Hematopoietic multipotent progenitor cell treated with erythropoietin and hydrocortisone succinate and interleukin-3 and kit ligand, for 17 days (in vitro differentiated cells): ENCODE results near the gene WDR48.

ENCODE experiments used
- DNase-seq: peaks from one replicate; pipeline ENCODE4 v3.0.0-alpha.2; 2015; ENCODE audit warnings: low spot score

Gene WDR48

DNA sequence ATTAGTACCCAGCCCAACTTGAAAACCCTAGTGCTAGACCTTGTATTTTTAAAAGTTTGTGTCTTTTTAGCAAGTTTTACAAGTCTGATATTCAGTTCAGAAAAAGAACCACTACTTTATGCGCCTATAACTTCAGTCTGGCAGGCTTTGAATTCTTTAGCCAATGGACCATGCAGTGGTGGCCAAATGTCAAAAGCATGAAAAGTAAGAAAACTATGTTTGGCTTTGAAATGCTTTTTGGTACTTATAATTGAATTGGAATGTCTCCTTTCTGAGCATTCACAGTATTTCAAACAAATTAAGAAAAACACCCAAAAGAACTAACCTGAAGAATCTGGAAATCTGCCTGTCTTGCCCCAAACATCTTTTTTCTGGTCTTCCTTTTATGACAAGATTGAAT, 12.8 kb downstream of the WDR48 start:
- no peak for DNase-seq

DNA sequence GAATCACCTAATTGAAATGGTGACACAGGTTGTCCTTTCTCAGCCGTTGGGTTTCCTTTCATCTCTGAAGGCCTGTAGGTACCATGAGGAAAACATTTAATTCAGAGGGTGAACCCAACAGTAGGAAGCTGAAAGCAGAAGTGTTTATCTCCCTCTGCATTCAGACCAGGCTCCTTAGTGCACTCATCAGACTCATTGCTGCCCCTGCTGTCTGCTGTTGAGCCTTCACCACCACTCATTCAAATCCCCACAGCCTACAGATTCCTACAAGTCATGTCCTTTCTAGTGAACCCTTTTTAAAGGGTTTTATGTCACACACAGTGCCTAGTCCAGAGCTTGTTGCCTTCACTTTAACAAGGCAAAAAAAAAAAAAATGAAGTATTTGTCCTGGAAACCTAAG, 13.4 kb downstream of the WDR48 start:
- DNase-seq: peak; percentile 76

DNA sequence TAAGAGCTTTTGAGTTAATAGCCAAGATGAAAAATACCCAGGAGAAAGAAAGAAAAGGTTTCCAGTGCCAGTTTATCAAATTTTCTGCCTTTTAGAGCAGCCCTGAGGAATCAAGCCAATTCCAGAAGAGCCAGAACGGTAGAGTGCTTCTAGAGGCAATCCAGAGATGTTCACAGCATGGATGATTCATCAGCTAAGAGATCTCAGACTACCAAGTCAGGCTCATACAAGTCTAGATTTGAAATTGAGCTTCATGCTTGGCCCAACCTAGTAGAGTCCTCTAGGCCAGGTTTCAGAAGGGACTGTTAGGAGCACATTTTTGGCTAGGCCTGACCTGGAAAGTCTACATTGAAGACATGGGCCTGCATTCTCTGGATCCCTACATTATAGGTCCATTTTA, 15.5 kb downstream of the WDR48 start:
- DNase-seq: no peak

DNA sequence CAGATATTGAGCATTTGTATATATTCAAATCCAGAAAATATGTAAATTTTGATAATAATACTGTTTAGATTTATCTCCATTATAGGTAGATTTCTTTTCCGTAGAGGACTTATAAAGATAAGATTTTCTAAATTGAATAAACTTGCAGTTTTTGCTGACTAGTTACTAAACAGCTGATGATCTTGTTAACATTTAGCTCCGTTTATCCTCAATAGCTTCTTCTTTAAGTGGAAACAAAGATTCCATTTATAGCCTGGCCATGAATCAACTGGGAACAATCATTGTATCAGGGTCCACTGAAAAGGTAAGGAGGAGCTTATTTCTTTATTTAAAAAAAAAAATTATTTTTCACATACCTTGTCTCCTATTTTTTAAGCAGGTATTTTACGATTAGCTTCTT, 16.7 kb downstream of the WDR48 start:
- DNase-seq: no peak

DNA sequence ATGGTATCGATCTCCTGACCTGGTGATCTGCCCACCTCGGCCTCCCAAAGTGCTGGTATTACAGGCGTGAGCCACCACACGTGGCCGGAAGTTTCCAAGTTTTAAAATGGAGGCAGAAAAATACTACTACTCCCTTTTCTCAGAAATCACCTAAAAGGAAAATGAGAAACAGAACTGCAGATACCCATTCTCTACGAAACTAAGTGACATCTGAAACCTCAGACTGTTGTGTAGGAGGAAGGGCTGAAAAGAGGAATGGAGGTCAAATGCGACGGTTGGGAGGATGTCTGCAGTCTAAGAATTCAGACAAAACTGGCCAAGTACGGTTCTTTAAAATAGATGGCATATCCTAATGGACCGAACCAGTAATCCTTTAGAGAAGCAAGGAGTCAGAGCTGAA, 24.1 kb downstream of the WDR48 start:
- no peak for DNase-seq

DNA sequence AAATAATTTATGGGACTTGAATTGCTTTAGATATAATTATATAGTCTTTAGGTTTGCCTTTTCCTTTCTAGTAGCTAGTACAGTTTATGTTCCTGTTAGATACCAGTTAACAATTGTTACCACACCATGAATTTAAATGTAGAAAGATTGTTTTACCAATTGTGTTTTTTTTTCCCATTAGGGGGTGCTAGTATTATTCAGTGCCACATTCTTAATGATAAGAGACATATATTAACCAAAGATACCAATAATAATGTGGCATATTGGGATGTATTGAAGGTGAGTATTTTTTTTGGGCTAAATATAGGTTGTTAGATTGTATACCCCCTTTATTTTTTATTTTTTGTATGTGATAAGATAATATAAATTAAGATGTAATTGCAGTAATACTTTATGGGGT, 27.7 kb downstream of the WDR48 start:
- no peak for DNase-seq

DNA sequence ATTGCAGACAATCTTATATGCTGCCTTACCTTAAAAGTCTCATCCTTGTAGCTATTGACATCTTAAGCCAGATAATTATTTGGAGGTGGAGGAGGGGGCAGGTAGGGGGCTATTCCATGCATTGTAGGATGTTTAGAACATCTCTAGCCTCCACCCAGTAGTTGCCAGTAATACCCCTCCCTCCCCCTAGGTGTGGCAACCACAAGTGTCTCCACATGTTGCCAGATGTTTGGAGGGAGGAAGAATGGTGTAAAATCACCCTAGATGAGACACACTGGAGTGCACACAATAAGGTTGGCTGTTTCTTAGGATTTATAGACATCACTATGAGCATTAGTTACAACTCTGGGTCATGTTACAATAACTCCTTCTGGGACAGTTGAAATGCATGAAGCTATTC, 28.2 kb downstream of the WDR48 start:
- no peak for DNase-seq

DNA sequence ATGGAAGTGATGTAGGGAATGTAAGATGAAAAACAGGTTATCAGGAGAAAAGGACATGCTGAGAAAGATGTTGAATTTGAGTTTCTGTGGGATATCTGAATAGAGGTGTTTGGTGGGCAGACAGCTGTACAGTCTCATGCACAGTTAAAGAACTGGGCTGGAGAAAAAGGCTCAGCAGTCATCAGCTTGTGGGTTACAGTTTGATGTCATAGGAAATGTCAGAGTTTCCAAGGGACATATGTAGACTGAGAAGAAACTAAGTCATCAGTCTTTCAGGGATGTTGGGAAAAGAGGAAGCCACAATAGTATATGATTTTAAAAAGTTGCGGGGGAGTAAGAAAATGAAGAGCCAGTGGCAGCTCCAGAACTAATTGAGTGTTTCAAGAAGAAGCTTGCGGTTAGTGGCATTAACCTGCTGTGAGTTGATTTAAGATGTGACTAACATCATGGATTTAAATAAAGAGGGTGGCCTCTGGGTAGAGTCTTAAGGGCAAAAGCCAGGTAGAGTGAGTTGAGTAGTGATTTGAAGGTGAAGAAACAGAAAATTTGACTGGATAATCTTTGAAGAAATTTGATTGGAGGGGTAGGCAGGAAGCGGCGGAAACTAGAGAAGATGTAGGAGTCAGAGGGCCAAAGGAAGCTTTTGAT, 31.0 kb downstream of the WDR48 start:
- DNase-seq: no peak

DNA sequence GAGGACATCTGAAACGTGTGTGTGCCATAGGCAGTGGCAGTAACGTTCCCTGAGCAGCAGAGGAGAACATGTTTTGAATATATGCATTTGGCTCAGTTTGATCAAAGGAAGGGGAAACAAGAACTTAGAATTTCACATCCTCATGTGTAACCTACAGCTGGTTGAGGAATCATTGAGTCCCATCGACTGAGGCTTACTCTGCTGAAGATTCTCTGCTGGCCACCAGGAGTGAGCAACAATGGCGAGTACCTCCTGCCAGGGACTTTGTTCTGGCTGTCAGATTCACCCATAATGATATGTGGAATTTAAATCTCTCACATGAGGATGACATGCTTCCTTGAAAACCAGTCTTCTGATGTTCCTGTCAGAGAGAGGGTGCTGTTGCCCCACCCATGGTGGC, 34.3 kb downstream of the WDR48 start:
- no peak for DNase-seq

DNA sequence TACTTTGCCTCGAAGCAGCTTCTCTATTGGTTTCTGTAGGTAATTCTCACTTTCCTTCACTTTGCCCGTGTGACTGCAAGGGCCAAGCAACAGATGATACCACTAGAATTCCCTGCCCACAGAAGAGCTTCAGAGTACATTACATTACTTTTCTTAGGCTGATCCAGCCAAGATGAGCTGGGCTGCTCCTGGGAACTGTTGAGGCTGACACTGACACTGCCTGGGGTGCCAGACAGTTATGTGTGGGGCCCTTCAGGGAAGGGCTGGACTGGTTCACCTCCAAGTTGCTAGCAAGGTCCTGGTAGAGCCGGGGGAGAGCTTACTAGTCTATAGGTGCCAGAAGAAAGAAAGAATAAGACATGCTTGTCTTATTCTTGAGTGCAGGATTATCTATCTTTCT, 36.6 kb downstream of the WDR48 start:
- no peak for DNase-seq

DNA sequence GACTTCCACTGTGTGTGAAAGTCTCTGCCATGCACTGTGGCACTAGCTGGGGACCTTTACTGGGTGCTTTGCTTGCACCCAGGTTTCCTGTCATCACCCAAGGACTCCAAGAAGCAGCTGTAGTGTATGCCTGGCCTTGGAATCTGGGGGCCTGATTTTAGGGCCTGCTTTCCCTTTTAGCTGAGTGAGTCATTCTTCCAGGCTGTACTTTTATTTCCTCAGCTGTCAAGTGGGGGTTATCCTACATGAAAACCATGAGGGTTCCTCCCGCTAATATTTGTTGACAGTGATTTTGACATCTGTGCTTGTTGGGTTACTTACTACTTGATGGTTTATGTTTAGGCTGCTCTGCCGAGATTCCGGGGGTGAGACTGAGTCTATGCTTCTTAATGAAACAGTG, 37.1 kb downstream of the WDR48 start:
- DNase-seq: no peak

DNA sequence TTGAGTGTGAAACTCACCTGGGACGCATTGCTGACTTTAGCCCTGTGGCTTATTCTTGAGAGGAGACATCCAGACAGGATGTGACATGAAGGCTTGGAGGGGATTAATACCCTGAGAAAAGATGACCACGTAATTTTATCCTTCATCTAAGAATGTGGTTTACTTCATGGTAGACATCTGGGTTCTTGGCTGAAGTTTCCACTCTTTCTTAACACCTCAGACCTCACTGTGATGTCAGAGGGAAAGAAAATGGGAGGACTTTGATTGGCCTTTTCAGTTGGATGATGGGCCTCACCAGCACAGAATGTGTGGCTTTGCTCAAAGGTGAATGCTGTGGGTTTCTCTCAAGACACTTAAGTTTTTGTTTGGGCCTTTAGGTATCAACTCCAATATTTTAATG, 39.1 kb downstream of the WDR48 start:
- DNase-seq: no peak

DNA sequence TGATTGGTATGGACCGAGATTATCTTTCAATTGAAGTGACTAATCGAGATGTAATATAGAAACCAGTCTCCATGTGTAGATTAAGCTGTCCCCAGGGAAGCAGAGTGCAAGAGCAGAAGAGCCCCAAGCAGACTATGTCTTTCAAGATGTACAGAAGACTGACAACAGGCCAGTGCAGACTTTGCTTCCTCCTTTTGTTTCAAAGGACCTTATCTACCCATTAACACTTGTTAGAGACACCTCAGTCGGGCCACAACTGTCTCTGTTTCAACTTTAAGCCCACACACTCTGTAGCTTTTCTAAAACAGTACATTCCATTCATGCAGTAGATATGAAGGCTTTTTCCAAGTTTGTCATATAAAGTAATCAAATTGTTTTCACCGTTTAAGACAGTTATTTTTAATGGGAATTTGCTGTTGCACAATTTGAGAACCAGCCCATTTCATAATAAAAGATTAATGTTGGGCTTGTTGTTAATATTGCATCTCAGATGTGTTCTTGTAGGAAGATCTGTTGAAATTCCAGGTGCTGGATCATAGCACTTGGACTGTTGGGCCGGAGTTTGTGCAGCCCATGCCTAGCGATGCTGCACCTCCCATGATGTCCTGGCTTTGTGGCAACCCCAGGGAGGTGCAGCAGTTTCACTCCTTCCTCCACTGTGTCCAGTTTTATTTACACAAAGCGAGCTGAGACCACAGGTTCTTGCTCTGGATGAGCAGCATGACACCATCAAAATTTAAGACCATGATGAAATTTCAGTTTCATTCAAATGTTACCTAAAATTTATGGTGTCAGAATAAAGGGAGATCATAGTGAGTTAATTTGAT, 43.2 kb downstream of the WDR48 start:
- DNase-seq: no peak

DNA sequence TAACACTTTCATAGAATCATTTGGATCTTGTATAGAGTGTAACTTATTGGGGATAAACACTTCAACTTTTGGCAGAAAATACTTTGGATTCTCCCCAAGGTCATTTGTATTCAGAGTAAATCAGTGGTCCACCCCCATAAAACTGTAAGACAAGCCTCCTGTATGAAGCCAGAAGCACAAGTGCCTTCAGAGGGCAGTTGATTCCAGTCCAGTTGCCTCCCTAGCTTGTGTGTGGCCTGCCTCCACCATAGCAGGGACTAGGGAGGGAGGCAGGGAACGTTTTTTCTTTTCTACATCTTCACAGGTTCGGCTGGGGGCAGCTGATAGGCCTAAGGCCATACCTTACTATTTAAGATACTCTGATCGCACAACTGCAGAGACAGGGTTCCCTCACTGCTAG, 44.0 kb downstream of the WDR48 start:
- DNase-seq: no peak

DNA sequence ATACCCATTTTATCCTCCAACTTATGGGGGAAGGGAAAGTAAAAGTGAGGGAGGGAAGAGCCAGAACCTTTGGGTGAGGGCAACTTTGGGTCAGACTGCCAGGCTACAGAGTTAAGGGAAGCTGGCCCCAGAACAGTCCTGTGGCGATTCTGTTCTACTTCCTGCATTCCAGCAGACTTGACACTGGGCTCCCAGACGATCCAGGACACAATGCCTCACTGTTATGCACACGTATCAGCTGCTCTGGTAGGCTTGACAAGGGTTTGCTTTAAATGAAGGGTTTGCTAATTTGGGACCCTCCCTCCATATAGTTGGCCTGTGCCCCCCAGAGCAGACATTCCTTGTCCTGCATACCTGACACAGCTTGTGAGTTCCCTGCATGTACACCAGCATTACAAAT, 45.0 kb downstream of the WDR48 start:
- DNase-seq: no peak

DNA sequence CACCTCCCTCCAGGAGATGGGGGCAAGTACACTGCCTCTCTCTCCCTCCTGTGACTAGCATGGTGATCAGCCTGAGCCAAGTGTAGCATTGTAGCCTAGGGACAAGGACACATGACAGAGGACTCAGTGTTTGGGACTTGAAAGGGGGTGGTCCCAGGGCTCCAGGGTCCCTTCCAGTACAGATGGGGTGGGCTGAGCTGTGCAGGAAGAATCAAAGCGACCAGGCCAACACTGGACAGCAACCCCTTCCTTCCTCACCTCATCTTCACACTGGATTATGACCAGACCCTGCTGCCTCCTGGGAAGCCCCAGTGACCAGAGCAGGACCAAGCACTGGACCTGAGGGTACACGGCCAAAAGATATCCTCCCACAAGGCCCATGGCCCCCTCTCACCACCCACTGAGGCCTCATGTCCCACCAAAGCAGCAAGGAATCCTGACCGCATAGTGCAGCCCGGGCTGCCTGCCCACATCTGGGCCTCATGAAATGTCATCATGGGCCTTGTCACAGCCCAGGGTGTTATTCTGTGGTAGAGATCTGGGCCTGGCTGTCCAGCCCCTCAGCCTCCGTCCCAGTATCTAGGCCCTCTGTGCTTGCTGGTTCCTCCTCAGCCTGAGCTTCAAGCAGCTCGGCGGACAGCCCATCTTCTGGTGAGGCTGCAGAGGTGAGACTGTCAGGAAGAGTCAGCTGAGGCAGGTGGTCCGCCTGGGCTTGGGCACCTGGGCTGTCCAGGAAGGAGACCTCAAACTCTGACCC, 46.1 kb downstream of the WDR48 start:
- no peak for DNase-seq

DNA sequence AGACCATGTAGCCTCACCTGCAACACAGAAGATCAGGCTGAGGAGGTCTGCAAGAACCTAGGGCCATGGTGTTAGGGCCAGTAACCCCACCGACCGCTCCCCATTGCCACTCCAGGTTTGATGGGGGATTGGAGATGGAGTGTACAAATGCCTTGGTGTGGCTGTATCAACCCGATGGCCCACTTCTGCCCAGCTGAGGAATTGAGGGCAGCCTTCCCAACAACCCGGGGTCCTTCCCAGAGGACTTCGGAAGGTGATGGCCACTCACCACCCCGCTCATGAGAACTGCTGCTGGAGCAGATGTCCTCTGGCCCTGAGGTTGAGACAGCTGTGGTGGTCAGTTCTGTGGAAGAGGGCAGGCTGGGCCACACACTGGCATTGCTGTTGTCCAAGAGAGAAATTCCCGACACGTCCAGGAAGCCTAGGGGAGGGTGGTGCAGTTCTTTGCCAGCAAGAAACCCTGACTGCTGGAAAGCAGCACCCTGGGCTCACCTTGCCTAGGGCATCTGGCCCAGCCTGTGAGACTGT, 46.7 kb downstream of the WDR48 start:
- DNase-seq: no peak

DNA sequence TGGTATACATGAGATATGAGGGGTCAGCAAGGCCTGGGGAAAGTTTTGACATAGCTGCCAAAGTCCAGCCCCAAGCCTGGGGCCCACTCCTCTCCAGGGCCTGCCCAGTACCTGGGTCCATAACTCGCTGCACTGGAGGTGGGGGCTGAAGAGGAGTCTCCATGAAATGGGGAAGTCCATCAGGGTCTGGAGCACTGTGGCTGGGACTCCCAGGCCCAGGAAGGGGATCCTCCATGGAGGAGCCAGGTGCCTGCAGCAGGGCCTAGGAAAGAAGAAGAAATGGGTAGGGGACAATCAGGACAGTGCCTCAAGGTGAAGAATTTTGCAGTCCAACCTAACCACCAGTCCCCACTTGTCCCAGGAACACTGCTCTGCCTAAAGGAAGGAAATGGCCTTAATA, 47.4 kb downstream of the WDR48 start:
- no peak for DNase-seq

DNA sequence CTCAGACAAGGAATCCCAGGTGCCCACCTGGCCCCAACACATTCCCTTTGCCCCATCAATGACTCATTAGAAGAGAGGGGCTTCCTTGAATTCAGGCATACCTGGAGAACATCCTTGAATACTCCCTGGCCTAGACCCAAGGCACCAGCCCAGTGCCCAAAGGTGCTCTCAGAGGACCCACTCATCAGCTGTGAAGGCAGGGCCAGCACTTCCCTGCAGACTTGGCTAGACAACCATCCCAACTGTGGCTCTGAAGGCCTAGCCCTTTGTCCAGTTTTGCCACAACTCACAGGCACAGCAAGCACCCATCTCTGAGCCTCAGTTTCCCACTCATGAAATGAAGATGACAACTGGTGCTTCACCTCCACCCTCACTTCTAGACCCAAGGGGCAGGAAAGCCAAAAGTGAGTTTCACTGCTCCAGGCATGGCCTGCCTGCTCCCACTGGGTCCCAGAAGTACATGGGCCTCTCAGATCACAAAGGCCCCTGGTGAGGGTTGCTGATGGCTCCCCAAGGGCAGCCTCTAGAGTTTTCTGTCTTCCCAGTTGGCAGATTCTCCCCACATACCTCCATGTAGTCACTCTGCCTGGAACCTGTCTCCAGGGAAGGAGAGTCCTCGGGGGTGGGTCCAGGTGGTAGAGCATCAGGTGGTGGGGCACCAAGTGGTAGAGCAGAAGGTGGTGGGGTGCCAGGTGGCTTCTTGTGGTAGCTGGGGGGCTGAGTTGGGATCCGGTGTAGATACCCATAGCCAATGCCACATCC, 48.1 kb downstream of the WDR48 start:
- DNase-seq: no peak

DNA sequence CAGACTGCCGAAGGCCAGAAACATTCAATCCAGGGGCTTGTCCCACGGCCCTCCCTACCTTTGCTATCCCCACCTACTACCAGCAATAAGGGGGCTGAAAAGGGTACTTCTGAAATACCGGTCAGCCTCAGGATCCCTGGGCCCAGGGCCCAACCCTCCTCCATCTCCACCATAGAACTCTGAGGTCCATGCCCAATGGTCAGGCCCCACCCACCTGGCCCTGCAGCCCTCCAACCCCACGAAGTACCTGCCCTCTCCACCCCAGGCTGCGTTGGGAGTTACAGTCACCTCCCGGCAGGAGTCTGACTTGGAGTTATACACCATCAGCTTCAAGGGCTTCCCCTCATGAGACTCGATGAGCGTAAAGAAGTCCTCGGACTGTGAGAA, 48.7 kb downstream of the WDR48 start:
- DNase-seq: no peak

DNA sequence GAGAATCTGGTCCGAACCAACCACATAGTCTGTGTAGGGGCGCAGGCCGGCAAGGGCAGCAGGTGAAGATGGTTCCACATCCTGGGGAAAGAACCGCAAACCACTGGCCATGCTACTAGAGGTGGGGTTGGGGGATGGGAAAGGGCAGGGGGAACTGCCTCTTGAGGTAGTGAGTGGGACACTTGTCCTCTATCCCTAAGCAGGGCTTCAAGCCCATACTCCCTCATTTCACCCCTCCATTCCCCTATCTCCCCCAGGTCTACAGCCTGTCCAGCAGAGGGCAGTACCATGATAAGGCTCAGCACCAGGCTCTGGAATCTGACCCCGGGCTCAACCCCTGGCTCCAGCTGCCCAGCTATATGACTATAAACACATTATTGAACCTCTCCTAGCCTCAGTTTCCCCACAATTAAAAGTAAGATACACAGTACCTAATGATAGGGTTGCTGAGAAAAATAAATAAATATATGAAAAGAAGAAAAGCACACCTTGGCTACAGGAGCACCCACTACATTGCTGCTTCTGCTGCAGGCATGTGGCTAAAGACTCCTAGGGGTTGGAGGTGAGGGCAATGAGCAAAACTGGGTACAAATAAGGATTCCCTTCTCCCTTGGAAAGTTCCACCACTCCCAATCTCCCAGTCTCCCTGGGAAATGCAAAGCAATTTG, 49.3 kb downstream of the WDR48 start:
- peak; percentile 56 for DNase-seq
